IPS-18c (cell line): ENCODE data around the gene USP47.
A peak's percentile ranks its signal among the peaks of the same experiment; 100 is the strongest.
"Not testable (repeated sequence)": the region's sequence is repeated elsewhere in the genome, so short reads cannot be mapped to it uniquely, and the experiment has no call there.

Experiments used
- H3K4me3 ChIP-seq: 2 replicates; pipeline ENCODE4 v1.7.0; 2013; ENCODE audit warnings: low read depth, mild to moderate bottlenecking, low read length, moderate library complexity; ENCODE audit not compliant: insufficient read depth
- H3K9me3 ChIP-seq: one replicate; pipeline ENCODE4 v1.6.1; 2013; ENCODE audit warnings: mild to moderate bottlenecking, low read length, moderate library complexity; ENCODE audit not compliant: control insufficient read depth, insufficient read depth

USP47 gene

GRCh38 chr11:11821899-11822298 lies 19.9 kb upstream of the USP47 start:
- Histone ChIP-seq H3K4me3 (no peak overlapping the region), H3K9me3 (peaks cover 5% of the 10 kb centered on the region)

- Histone ChIP-seq H3K9me3 (peaks cover 5% of the 10 kb centered on the region), H3K4me3 (no peak overlapping the region)
Observed at GRCh38 chr11:11822946-11823345, 18.8 kb upstream of the USP47 start.

- peaks cover 5% of the 10 kb centered on the region for H3K9me3 ChIP-seq
- H3K4me3 ChIP-seq: no peak overlapping the region
Observed at GRCh38 chr11:11826260-11826659, 15.5 kb upstream of the USP47 start.

- Histone ChIP-seq H3K4me3 (no peak overlapping the region), H3K9me3 (peaks cover 5% of the 10 kb centered on the region)
Observed at GRCh38 chr11:11827272-11827671, 14.5 kb upstream of the USP47 start.

- not testable (repeated sequence) for H3K9me3 ChIP-seq, H3K4me3 ChIP-seq
Observed at GRCh38 chr11:11831406-11831805, 10.4 kb upstream of the USP47 start.

- Histone ChIP-seq H3K4me3 (no peak overlapping the region), H3K9me3 (no peaks in the 10 kb centered on the region)
Observed at GRCh38 chr11:11836676-11837231, 5.0 kb upstream of the USP47 start.

- H3K4me3 ChIP-seq: no peak overlapping the region
- H3K9me3 ChIP-seq: no peaks in the 10 kb centered on the region
Observed at GRCh38 chr11:11839718-11840117, 2.1 kb upstream of the USP47 start.

- Histone ChIP-seq H3K4me3 (peak overlapping the region; percentile 82), H3K9me3 (no peaks in the 10 kb centered on the region)
Observed at GRCh38 chr11:11841116-11841722, 553 bp upstream of the USP47 start.

GRCh38 chr11:11842421-11843008 lies 743 bp downstream of the USP47 start:
- H3K4me3 ChIP-seq: peak overlapping the region; percentile 82

GRCh38 chr11:11843211-11843621 lies 1.4 kb downstream of the USP47 start:
- Histone ChIP-seq H3K9me3 (no peaks in the 10 kb centered on the region), H3K4me3 (peak overlapping the region; percentile 82; the same call in 1 of the 2 replicates)

More at GRCh38 chr11:11842421-11843008, 743 bp downstream of the USP47 start:
- no peaks in the 10 kb centered on the region for H3K9me3 ChIP-seq

- Histone ChIP-seq H3K9me3 (no peaks in the 10 kb centered on the region), H3K4me3 (no peak overlapping the region)
Observed at GRCh38 chr11:11843642-11844041, 1.9 kb downstream of the USP47 start.

GRCh38 chr11:11844272-11844671 lies 2.5 kb downstream of the USP47 start:
- H3K4me3 ChIP-seq: no peak overlapping the region
- H3K9me3 ChIP-seq: no peaks in the 10 kb centered on the region

GRCh38 chr11:11845071-11845470 lies 3.3 kb downstream of the USP47 start:
- Histone ChIP-seq H3K4me3 (no peak overlapping the region), H3K9me3 (no peaks in the 10 kb centered on the region)

- Histone ChIP-seq H3K4me3 (no peak overlapping the region), H3K9me3 (no peaks in the 10 kb centered on the region)
Observed at GRCh38 chr11:11845551-11845950, 3.8 kb downstream of the USP47 start.

- H3K9me3 ChIP-seq: no peaks in the 10 kb centered on the region
Observed at GRCh38 chr11:11847082-11847481, 5.3 kb downstream of the USP47 start.

GRCh38 chr11:11848891-11849746 lies 7.3 kb downstream of the USP47 start:
- Histone ChIP-seq H3K4me3 (no peak overlapping the region), H3K9me3 (no peaks in the 10 kb centered on the region)

More at GRCh38 chr11:11847082-11847481, 5.3 kb downstream of the USP47 start:
- no peak overlapping the region for H3K4me3 ChIP-seq

GRCh38 chr11:11850668-11851067 lies 8.9 kb downstream of the USP47 start:
- H3K4me3 ChIP-seq: no peak overlapping the region
- H3K9me3 ChIP-seq: no peaks in the 10 kb centered on the region

- no peak overlapping the region for H3K4me3 ChIP-seq
- H3K9me3 ChIP-seq: no peaks in the 10 kb centered on the region
Observed at GRCh38 chr11:11856638-11857037, 14.9 kb downstream of the USP47 start.
